Measurements from ENCODE around the gene FGF21. TPM values are rescaled to one million over a fixed set of nuclear protein-coding genes. Genes with fewer than 3 reads are reported as not detected.

FGF21 gene
- total RNA-seq, 2 experiments from 2014 or later, result not detected

DNA sequence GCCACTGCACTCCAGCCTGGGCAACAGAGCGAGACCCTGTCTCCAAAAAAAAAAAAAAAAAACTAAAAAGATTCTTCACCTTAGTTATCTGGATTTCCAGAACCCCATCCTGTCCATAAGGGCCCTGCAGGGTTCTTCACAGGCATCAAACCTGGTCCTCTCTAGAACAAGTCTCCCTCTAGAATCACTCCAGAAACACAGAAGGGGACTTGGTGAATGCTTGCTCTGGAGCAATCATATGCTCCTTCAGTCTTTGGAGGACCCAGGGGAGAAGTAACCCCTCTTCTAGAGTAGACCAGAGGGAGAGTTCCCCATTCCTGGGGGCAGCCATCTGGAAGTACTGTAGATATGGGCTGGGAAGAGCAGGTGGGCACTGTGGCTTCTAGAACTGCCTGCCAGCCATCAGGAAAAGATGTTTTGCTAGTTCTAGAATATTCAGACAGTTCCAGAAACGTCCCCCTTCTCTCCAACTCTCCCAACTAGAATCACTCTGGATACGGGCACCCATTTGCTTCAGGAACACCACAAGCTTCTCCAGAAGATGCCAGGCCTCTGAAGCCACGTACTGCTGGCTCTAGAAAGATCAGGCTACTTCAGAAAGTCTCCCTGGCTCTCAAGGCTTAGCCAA lies 5.6 kb upstream of the FGF21 start:
- Mint-ChIP-seq H3K4me3 (no peak overlapping the region), H3K36me3 (ENCODE audit: low read depth) (no peaks in the 10 kb centered on the region), H3K9me3 (no peaks in the 10 kb centered on the region), H3K27me3 (peaks cover 32% of the 10 kb centered on the region), H3K27ac (no peak overlapping the region), H3K4me1 (ENCODE audit: low read depth) (peaks cover 16% of the 10 kb centered on the region)
- intact Hi-C loops (cut with micrococcal nuclease), result loop anchor here (10.0 kb wide), 1 partner anchor 105 kb away; the partner anchor contains the start of gene CA11
- TF ChIP-seq, protein P1, sequence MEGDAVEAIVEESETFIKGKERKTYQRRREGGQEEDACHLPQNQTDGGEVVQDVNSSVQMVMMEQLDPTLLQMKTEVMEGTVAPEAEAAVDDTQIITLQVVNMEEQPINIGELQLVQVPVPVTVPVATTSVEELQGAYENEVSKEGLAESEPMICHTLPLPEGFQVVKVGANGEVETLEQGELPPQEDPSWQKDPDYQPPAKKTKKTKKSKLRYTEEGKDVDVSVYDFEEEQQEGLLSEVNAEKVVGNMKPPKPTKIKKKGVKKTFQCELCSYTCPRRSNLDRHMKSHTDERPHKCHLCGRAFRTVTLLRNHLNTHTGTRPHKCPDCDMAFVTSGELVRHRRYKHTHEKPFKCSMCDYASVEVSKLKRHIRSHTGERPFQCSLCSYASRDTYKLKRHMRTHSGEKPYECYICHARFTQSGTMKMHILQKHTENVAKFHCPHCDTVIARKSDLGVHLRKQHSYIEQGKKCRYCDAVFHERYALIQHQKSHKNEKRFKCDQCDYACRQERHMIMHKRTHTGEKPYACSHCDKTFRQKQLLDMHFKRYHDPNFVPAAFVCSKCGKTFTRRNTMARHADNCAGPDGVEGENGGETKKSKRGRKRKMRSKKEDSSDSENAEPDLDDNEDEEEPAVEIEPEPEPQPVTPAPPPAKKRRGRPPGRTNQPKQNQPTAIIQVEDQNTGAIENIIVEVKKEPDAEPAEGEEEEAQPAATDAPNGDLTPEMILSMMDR (IDR thresholded peaks at IDR 0.05), result no peak
- ChIA-PET POLR2A (no interaction called here), CTCF (interaction anchor here (0.7 kb wide), 1 partner anchor 449 kb away, joined by 3 read pairs; no protein-coding TSS in a partner anchor)
- DNase-seq (no peak), ATAC-seq (no peak)

DNA sequence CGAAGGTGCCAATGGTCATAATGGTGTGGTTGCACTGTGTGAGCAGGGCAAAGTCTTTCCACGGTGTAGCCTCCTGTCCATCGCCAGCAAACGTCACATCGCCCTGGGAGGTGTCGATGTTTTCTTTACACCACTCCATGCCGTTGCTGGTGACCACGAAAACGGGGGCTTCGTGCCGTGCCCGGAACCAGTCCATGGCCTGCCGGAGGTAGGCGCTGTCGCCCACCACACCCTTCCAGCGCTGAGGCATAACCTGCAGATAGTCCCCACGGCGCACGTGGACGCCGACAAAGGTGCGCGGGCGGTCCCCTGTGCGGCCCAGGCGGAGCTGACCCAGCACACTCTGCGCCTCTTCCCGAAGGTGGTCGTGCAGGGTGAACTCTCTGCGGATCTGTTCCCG lies 5.0 kb upstream of the FGF21 start:
- DNase-seq, result no peak
- Mint-ChIP-seq H3K4me3 (no peak overlapping the region), H3K36me3 (ENCODE audit: low read depth) (no peaks in the 10 kb centered on the region), H3K27ac (no peak overlapping the region), H3K4me1 (ENCODE audit: low read depth) (peaks cover 16% of the 10 kb centered on the region), H3K9me3 (no peaks in the 10 kb centered on the region), H3K27me3 (peaks cover 33% of the 10 kb centered on the region)
- TF ChIP-seq, protein P1 (IDR thresholded peaks at IDR 0.05), result no peak
- POLR2A ChIA-PET, result no interaction called here
- intact Hi-C loops (cut with micrococcal nuclease), result no loop called here
- CTCF ChIA-PET, result no interaction called here
- no peak for ATAC-seq

DNA sequence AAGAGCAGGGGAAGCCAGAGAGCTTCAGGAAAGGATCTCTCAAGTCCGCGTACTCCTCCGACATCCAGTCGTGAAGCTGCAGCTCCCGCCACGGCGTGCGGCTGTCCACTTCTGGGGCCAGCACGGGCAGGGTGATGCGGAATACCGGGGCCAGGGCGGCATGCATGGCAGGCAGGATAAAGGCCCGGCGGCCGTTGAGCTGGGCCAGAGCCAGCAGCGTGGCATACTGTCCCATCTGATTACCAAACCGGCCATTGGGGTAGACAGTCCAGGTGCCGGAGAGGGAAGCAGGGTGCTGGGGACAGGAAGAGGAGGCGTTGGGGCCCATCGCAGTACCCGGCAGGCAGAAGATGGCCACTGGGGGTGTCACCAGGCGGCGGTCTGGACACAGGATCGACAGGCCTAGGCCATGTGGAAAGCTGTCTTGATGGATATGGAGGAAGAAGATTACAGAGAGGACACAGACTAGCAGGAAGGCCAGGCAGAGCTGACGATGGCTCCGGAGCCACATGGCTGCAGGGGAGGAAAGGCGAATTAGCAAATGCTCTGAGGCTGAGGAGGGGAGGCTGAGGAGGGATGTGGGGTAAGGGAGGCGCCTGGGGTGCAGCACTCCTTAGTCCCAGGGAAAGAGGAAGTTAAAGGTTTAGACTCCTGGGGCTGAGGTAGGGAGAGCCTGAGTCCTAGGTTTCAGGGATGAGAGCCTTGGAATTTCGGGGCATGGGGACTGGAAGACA lies 4.4 kb upstream of the FGF21 start:
- H3K4me3 Mint-ChIP-seq, result no peak overlapping the region
- ChIA-PET POLR2A (interaction anchor here (0.9 to 1.5 kb wide), 2 partner anchors 12 to 93 kb away, joined by 3 to 4 read pairs; no protein-coding TSS in a partner anchor), CTCF (no interaction called here)
- H3K27ac Mint-ChIP-seq, result no peak overlapping the region
- TF ChIP-seq, protein P1 (IDR thresholded peaks at IDR 0.05), result no peak
- intact Hi-C loops (cut with micrococcal nuclease), result no loop called here
- ATAC-seq (no peak), DNase-seq (no peak)
- no peaks in the 10 kb centered on the region for H3K9me3 Mint-ChIP-seq
- no peaks in the 10 kb centered on the region for H3K36me3 Mint-ChIP-seq (ENCODE audit: low read depth)
- peaks cover 15% of the 10 kb centered on the region for H3K4me1 Mint-ChIP-seq (ENCODE audit: low read depth)
- H3K27me3 Mint-ChIP-seq, result peaks cover 33% of the 10 kb centered on the region

DNA sequence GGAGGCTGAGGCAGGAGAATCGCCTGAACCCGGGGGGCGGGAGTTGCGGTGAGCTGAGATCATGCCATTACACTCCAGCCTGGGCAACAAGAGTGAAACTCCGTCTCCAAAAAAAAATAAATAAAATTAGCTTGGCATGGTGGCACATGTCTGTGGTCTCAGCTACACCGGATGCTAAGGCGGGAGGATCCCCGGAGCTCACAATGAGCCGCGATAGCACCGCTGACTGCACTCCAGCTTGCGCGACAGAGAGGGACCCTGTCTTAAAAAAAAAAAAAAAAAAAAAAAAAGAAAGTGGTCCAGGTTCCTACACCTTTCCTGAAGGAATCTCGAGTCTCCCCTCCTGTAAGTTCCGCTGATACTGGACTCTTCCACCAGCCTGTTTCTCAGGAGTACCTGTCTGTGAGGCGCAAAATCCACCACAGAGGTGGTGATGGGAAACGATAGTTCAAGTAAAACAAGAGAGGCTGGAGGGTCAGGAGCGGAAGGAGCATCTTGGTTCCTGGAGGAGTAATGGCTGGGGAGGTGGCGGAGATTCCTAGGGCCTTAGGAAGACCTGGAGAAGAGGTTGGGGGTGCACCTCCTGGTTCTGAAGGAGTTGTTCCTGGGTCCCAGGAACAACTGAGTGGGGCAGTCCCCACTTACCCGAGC lies 3.4 kb upstream of the FGF21 start:
- CTCF ChIA-PET, result no interaction called here
- Mint-ChIP-seq H3K9me3 (no peaks in the 10 kb centered on the region), H3K27ac (no peak overlapping the region), H3K27me3 (peaks cover 28% of the 10 kb centered on the region), H3K36me3 (ENCODE audit: low read depth) (no peaks in the 10 kb centered on the region), H3K4me3 (peak overlapping the region; percentile 42), H3K4me1 (ENCODE audit: low read depth) (peaks cover 11% of the 10 kb centered on the region)
- intact Hi-C loops (cut with micrococcal nuclease), result no loop called here
- DNase-seq (peak; percentile 39), ATAC-seq (no peak)
- POLR2A ChIA-PET, result interaction anchor here (1.5 kb wide), 1 partner anchor 13 kb away, joined by 4 read pairs; no protein-coding TSS in a partner anchor
- TF ChIP-seq, protein P1 (IDR thresholded peaks at IDR 0.05), result no peak

Measured in activated CD8-positive, alpha-beta T cell treated with anti-CD3 and anti-CD28 coated beads for 36 hours (primary cell).